Fibroblast of lung (primary cell): ENCODE results near the gene DNMT3B. TPM values are rescaled to one million over a fixed set of nuclear protein-coding genes. Genes with fewer than 3 reads are reported as not detected.

Experiments used
- DNase-seq, 2 donors: peaks; one replicate each; pipeline versions ENCODE4 v3.0.0 to v3.0.0-alpha.2; 2010; ENCODE audit warnings: low read depth in 2 of 2
- H2AFZ ChIP-seq: 2 replicates; pipeline ENCODE4 v1.5.1; 2012; ENCODE audit warnings: low read length, control low read depth, inconsistent platforms
- H3K27ac ChIP-seq: 2 replicates; pipeline ENCODE4 v1.5.1; 2011; ENCODE audit warnings: low read length, control low read depth; ENCODE audit not compliant: insufficient read depth
- H3K27me3 ChIP-seq: 2 replicates; pipeline ENCODE4 v1.5.1; 2011; ENCODE audit warnings: mild to moderate bottlenecking, low read length; ENCODE audit not compliant: control insufficient read depth, insufficient read depth
- H3K36me3 ChIP-seq: 2 replicates; pipeline ENCODE4 v1.5.1; 2011; ENCODE audit warnings: low read length; ENCODE audit not compliant: control insufficient read depth, insufficient read depth
- H3K4me1 ChIP-seq: 2 replicates; pipeline ENCODE4 v1.5.1; 2011; ENCODE audit warnings: low read length; ENCODE audit not compliant: control insufficient read depth, insufficient read depth; ENCODE audit errors: extremely low read depth
- H3K4me2 ChIP-seq: 2 replicates; pipeline ENCODE4 v1.5.1; 2011; ENCODE audit warnings: low read length, control low read depth; ENCODE audit not compliant: insufficient read depth; ENCODE audit errors: extremely low read depth
- H3K4me3 ChIP-seq, 4 experiments: fragments of 200-600 bp in 1 of 4; sonication (generic) in 1 of 4; replicated peaks in 1 of 4; 2 replicates each; pipeline ENCODE4 v1.5.1; 2011 to 2016; ENCODE audit warnings: low read length in 4 of 4, low read depth in 3 of 4, mild to moderate bottlenecking in 3 of 4, control low read depth in 2 of 4, inconsistent platforms in 1 of 4, mixed read lengths in 1 of 4; ENCODE audit not compliant: insufficient read depth in 1 of 4; ENCODE audit errors: control extremely low read depth in 1 of 4
- H3K79me2 ChIP-seq: 2 replicates; pipeline ENCODE4 v1.5.1; 2012; ENCODE audit warnings: mild to moderate bottlenecking, low read length, inconsistent platforms; ENCODE audit not compliant: control insufficient read depth, insufficient read depth
- H3K9ac ChIP-seq: 2 replicates; pipeline ENCODE4 v1.5.1; 2011; ENCODE audit warnings: mild to moderate bottlenecking, low read length, control low read depth; ENCODE audit not compliant: insufficient read depth
- H3K9me3 ChIP-seq: 2 replicates; pipeline ENCODE4 v1.5.1; 2012; ENCODE audit warnings: low read depth, low read length; ENCODE audit not compliant: control insufficient read depth, insufficient read depth
- H4K20me1 ChIP-seq: 2 replicates; pipeline ENCODE4 v1.5.1; 2011; ENCODE audit warnings: low read length; ENCODE audit not compliant: control insufficient read depth, insufficient read depth; ENCODE audit errors: extremely low read depth
- CTCF ChIP-seq, 2 donors: IDR thresholded peaks in 1 of 2; conservative IDR thresholded peaks in 1 of 2; 1 replicate in 1 of 2; 2 replicates in 1 of 2; pipeline ENCODE4 v1.5.1; 2011 to 2012; ENCODE audit warnings: low read length in 2 of 2, control low read depth in 1 of 2, inconsistent platforms in 1 of 2, low read depth in 1 of 2, mild to moderate bottlenecking in 1 of 2
- EZH2 ChIP-seq: IDR thresholded peaks from 2 replicates; pipeline ENCODE4 v1.5.1; 2012; ENCODE audit warnings: low read length, control low read depth, mild to moderate bottlenecking; ENCODE audit errors: missing control alignments
- polyA minus RNA-seq: library from RNA; depleted of rRNA, polyadenylated mRNA; stranded (reverse); fragments of >200 nt; gene quantifications from 2 replicates; pipeline ENCODE4 v1.2.3, GENCODE V29; 2011; ENCODE audit warnings: low replicate concordance
- polyA plus RNA-seq, 2 donors: library from polyadenylated mRNA; depleted of rRNA in 1 of 2; stranded (reverse) in 1 of 2; unstranded in 1 of 2; fragments of >200 nt; gene quantifications; 2 replicates each; pipeline ENCODE4 v1.2.1, GENCODE V29; 2011 to 2012; ENCODE audit warnings: missing spikeins in 1 of 2
- total RNA-seq: library from RNA; depleted of rRNA; stranded (reverse); fragments of >200 nt; gene quantifications from 2 replicates; pipeline ENCODE4 v1.2.1, GENCODE V29; 2014

The DNMT3B gene
- total RNA-seq (1.5 and 3.1 TPM in 2 replicates), polyA plus RNA-seq (1.1 and 1.6 TPM in 2 replicates), polyA minus RNA-seq (1.1 and 1.2 TPM in 2 replicates)
- 1.4 and 1.7 TPM in 2 replicates for polyA plus RNA-seq (2012)

DNA sequence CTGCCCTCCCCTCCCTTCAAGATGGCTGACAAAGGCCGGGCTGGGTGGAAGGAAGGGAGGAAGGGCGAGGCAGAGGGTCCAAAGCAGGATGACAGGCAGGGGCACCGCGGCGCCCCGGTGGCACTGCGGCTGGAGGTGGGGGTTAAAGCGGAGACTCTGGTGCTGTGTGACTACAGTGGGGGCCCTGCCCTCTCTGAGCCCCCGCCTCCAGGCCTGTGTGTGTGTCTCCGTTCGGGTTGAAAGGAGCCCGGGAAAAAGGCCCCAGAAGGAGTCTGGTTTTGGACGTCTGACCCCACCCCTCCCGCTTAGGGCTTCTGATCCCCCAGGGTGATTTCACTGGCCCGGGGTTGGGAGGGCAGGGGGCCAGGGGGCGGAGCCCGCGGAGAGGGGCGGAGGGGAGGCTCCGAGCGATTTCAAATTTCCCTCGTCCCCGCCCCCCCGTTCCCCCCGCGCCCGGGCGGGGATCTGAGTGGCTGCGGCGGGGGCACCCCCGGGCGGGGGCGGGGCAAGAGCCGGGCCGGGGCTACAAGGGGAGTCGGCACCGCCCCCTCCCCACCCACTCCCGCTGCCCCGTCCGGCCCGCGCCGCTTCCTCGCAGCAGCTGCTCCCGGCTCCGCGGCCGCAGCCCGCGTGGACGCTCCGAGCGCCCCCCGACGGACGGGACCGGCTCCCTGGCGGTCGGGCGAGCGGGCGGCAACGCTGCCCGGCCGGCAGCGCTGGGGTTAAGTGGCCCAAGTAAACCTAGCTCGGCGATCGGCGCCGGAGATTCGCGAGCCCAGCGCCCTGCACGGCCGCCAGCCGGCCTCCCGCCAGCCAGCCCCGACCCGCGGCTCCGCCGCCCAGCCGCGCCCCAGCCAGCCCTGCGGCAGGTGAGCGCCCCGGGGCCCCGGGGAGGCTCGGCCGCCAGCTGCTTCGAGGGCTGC, at the start of gene DNMT3B:
DNMT3B (plus strand) TSS at position 555 of the 923 bp plus-strand sequence. CDS start 17,939 bp downstream, outside the sequence.
- no peak for TF ChIP-seq EZH2
- TF ChIP-seq CTCF (conservative IDR thresholded peaks at IDR 0.05 in 1 of 2, IDR thresholded peaks at IDR 0.05 in 1 of 2; ENCODE audit: low read depth in 1 of 2, low read length in 2 of 2): peak in 1 of 2 donors; percentile 18
- Histone ChIP-seq H3K79me2 (peaks cover 3% of the 10 kb centered on the region), H3K27ac (no peak within 1 kb of the TSS), H3K4me2 (peak within 1 kb of the TSS; percentile 94), H3K9me3 (no peaks in the 10 kb centered on the region), H3K36me3 (no peaks in the 10 kb centered on the region), H3K27me3 (no peaks in the 10 kb centered on the region), H2AFZ (peak within 1 kb of the TSS; percentile 62), H3K4me3 (peak within 1 kb of the TSS; percentile 59 to 88 (median 72)), H3K9ac (peak within 1 kb of the TSS; percentile 67), H3K4me1 (peaks cover 4% of the 10 kb centered on the region), H4K20me1 (no peaks in the 10 kb centered on the region)
- peak; percentile 74 to 79 for DNase-seq

GRCh38 chr20:32718749-32719348, 43.3 kb upstream of the DNMT3B start:
- H3K27me3 ChIP-seq: no peaks in the 10 kb centered on the region
- H3K4me3 ChIP-seq: no peak overlapping the region
- peaks cover 2% of the 10 kb centered on the region for H3K36me3 ChIP-seq

More at GRCh38 chr20:32718749-32719348, 43.3 kb upstream of the DNMT3B start:
- Histone ChIP-seq H2AFZ (no peak overlapping the region), H3K79me2 (no peaks in the 10 kb centered on the region), H3K9me3 (no peaks in the 10 kb centered on the region), H3K4me1 (no peaks in the 10 kb centered on the region), H3K27ac (no peak overlapping the region), H3K4me2 (no peak overlapping the region), H4K20me1 (no peaks in the 10 kb centered on the region), H3K9ac (no peak overlapping the region)
- DNase-seq: no peak
- no peak for TF ChIP-seq CTCF (conservative IDR thresholded peaks at IDR 0.05 in 1 of 2, IDR thresholded peaks at IDR 0.05 in 1 of 2; ENCODE audit: low read depth in 1 of 2, low read length in 2 of 2)
- no peak for TF ChIP-seq EZH2
